B cell (primary cell): ENCODE data around the gene WDR36. TPM values are rescaled to one million over a fixed set of nuclear protein-coding genes. Genes with fewer than 3 reads are reported as not detected.

Source experiments
- ATAC-seq: fragments of 200-7000 bp; cut with Tn5 transposase; one replicate; pipeline ENCODE4 v1.10.0; 2021; ENCODE audit warnings: low read depth, mild to moderate bottlenecking, moderate number of reproducible peaks, moderate library complexity
- CTCF ChIA-PET: fragments of 350-600 bp; sonication (Branson Sonifier 250); formaldehyde crosslinking; loops from one replicate; lab custom pipeline; 2021; ENCODE audit warnings: antibody characterized with exemption, inconsistent platforms; lab: Charles Lee
- POLR2A ChIA-PET: fragments of 350-600 bp; sonication (Branson Sonifier 250); formaldehyde crosslinking; loops from one replicate; lab custom pipeline; 2021; ENCODE audit warnings: antibody characterized with exemption; lab: Charles Lee
- DNase-seq: peaks from one replicate; pipeline ENCODE4 v3.0.0; 2013
- H2AFZ ChIP-seq: 2 replicates; pipeline ENCODE4 v1.6.1; 2012; ENCODE audit warnings: mild to moderate bottlenecking, low read depth, low read length; ENCODE audit not compliant: insufficient read depth, poor library complexity, severe bottlenecking
- H3K27ac ChIP-seq, 2 donors: 1 replicate in 1 of 2; 2 replicates in 1 of 2; pipeline ENCODE4 v1.5.1; 2012 to 2013; ENCODE audit warnings: low read length in 2 of 2, mild to moderate bottlenecking in 2 of 2, moderate library complexity in 1 of 2
- H3K27me3 ChIP-seq, 4 experiments: fragments of 200-600 bp in 1 of 4; sonication (generic) in 1 of 4; replicated peaks in 1 of 4; 1 replicate in 2 of 4; 2 replicates in 2 of 4; pipeline versions ENCODE4 v1.6.1 to v1.7.0; 2013 to 2016; ENCODE audit warnings: low read length in 3 of 4, mild to moderate bottlenecking in 2 of 4, mixed read lengths in 1 of 4, moderate library complexity in 1 of 4; ENCODE audit not compliant: insufficient read depth in 4 of 4, control insufficient read depth in 3 of 4; ENCODE audit errors: control extremely low read depth in 1 of 4
- H3K36me3 ChIP-seq, 2 experiments: replicated peaks in 1 of 2; 1 replicate in 1 of 2; 2 replicates in 1 of 2; pipeline versions ENCODE4 v1.6.1 to v1.7.1; 2013; ENCODE audit warnings: low read length in 1 of 2; ENCODE audit not compliant: insufficient read depth in 2 of 2, control insufficient read depth in 1 of 2; ENCODE audit errors: control extremely low read depth in 1 of 2, extremely low read depth in 1 of 2
- H3K4me1 ChIP-seq, 2 donors: fragments of 200-600 bp in 1 of 2; sonication (generic) in 1 of 2; 1 replicate in 1 of 2; 2 replicates in 1 of 2; pipeline versions ENCODE4 v1.5.1 to v1.6.1; 2013 to 2017; ENCODE audit warnings: low read length in 2 of 2; ENCODE audit not compliant: control insufficient read depth in 2 of 2, insufficient read depth in 2 of 2
- H3K4me2 ChIP-seq: replicated peaks from 2 replicates; pipeline ENCODE3; 2012; ENCODE audit warnings: mild to moderate bottlenecking, low read depth, low read length; ENCODE audit not compliant: poor library complexity, severe bottlenecking
- H3K4me3 ChIP-seq, 5 experiments: fragments of 200-600 bp in 1 of 5; sonication (generic) in 1 of 5; 1 replicate in 3 of 5; 2 replicates in 2 of 5; pipeline versions ENCODE4 v1.5.1 to v1.7.0; 2011 to 2016; ENCODE audit warnings: low read length in 4 of 5, mild to moderate bottlenecking in 4 of 5, low read depth in 2 of 5, control low read depth in 1 of 5, moderate library complexity in 1 of 5; ENCODE audit not compliant: insufficient read depth in 1 of 5; ENCODE audit errors: control extremely low read depth in 1 of 5, extremely low read depth in 1 of 5
- H3K79me2 ChIP-seq: fragments of 200-600 bp; sonication (generic); one replicate; pipeline ENCODE4 v1.6.0; 2016; ENCODE audit warnings: low read length; ENCODE audit not compliant: control insufficient read depth, insufficient read depth
- H3K9ac ChIP-seq: fragments of 200-600 bp; sonication (generic); 2 replicates; pipeline ENCODE4 v1.6.1; 2017; ENCODE audit warnings: mild to moderate bottlenecking, low read length, moderate library complexity
- H3K9me3 ChIP-seq, 3 donors: one replicate each; pipeline versions ENCODE4 v1.6.1 to v1.7.1; 2013; ENCODE audit warnings: low read length in 2 of 3; ENCODE audit not compliant: control insufficient read depth in 2 of 3, insufficient read depth in 1 of 3; ENCODE audit errors: control extremely low read depth in 1 of 3
- H4K20me1 ChIP-seq: 2 replicates; pipeline ENCODE4 v1.6.0; 2012; ENCODE audit warnings: mild to moderate bottlenecking, low read length; ENCODE audit not compliant: insufficient read depth, control insufficient read depth, poor library complexity, severe bottlenecking
- H3K27ac Mint-ChIP-seq: one replicate; pipeline ENCODE4 v1.8.0; 2021; ENCODE audit warnings: mixed read lengths
- H3K27me3 Mint-ChIP-seq: one replicate; pipeline ENCODE4 v1.8.0; 2021; ENCODE audit warnings: mixed read lengths
- H3K4me1 Mint-ChIP-seq: one replicate; pipeline ENCODE4 v1.8.0; 2021; ENCODE audit warnings: mixed read lengths
- H3K4me3 Mint-ChIP-seq: one replicate; pipeline ENCODE4 v1.8.0; 2021; ENCODE audit warnings: mixed read lengths
- H3K9me3 Mint-ChIP-seq: one replicate; pipeline ENCODE4 v1.8.0; 2022; ENCODE audit warnings: mixed read lengths; ENCODE audit not compliant: insufficient read depth
- CTCF ChIP-seq: fragments of 200-600 bp; IDR thresholded peaks from one replicate; pipeline ENCODE4 v1.8.0; 2022; ENCODE audit warnings: antibody characterized with exemption, mild to moderate bottlenecking
- EZH2 ChIP-seq: IDR thresholded peaks from 2 replicates; pipeline ENCODE4 v1.6.1; 2012; ENCODE audit warnings: borderline replicate concordance, low read depth, mild to moderate bottlenecking, moderate library complexity, low read length; ENCODE audit not compliant: insufficient read depth, poor library complexity, severe bottlenecking
- WGBS: methylation state at CpG from one replicate; pipeline ENCODE4 v1.1.5; 2013; ENCODE audit warnings: missing lambda C conversion rate; ENCODE audit not compliant: insufficient coverage; 5-methylcytosine and 5-hydroxymethylcytosine counted together
- intact Hi-C: fragments of 100-400 bp; cut with micrococcal nuclease; formaldehyde crosslinking; loops from one replicate; pipeline ENCODE4 v1.10.0; 2022
- polyA plus RNA-seq: library from polyadenylated mRNA; depleted of rRNA; stranded (reverse); fragments of >200 nt; gene quantifications from 2 replicates; pipeline ENCODE4 v1.2.3, GENCODE V29; 2012
- total RNA-seq, 2 donors: library from RNA; stranded (reverse); fragments of 120-200 nt in 1 of 2; gene quantifications; 1 replicate in 1 of 2; 2 replicates in 1 of 2; pipeline versions ENCODE4 v1.2.3 to v1.2.4, GENCODE V29; 2013 to 2022

The WDR36 gene
- total and polyA plus RNA-seq, 2 donors (not counting 1 experiment from before 2014, with no cell fraction given): 6.0 to 35.2 TPM

- Histone ChIP-seq H4K20me1 (no peaks in the 10 kb centered on the region), H3K27me3 (no peaks in the 10 kb centered on the region), H3K79me2 (no peaks in the 10 kb centered on the region), H3K36me3 (peaks cover 30 to 84% of the 10 kb centered on the region in 2 experiments), H3K4me2 (no peak overlapping the region), H3K4me3 (no peak overlapping the region), H3K27ac (no peak overlapping the region), H3K9ac (no peak overlapping the region), H2AFZ (no peak overlapping the region), H3K9me3 (no peaks in the 10 kb centered on the region), H3K4me1 (no peaks in the 10 kb centered on the region)
- TF ChIP-seq CTCF (no peak), EZH2 (no peak)
- Mint-ChIP-seq H3K27me3 (no peaks in the 10 kb centered on the region), H3K9me3 (no peaks in the 10 kb centered on the region), H3K4me1 (no peaks in the 10 kb centered on the region), H3K4me3 (no peak overlapping the region), H3K27ac (no peak overlapping the region)
- CTCF ChIA-PET: interaction anchor here (1.1 to 1.2 kb wide), 2 partner anchors 9 to 12 kb away, joined by 3 read pairs; no protein-coding TSS in a partner anchor
- DNase-seq (no peak), ATAC-seq (no peak)
- no CpG with 5 or more reads among the region's 2 CpGs for WGBS
- POLR2A ChIA-PET: no interaction called here
- intact Hi-C loops: no loop called here
Observed at GRCh38 chr5:111106320-111106948, 14.3 kb downstream of the WDR36 start.

- no peak overlapping the region for H3K9ac ChIP-seq
Observed at GRCh38 chr5:111107371-111107770, 15.2 kb downstream of the WDR36 start.

More at GRCh38 chr5:111107371-111107770, 15.2 kb downstream of the WDR36 start:
- Histone ChIP-seq H3K79me2 (no peaks in the 10 kb centered on the region), H2AFZ (no peak overlapping the region), H3K4me1 (no peaks in the 10 kb centered on the region), H4K20me1 (no peaks in the 10 kb centered on the region), H3K9me3 (no peaks in the 10 kb centered on the region), H3K27me3 (no peaks in the 10 kb centered on the region), H3K27ac (no peak overlapping the region), H3K4me3 (no peak overlapping the region), H3K36me3 (peaks cover 27 to 83% of the 10 kb centered on the region in 2 experiments), H3K4me2 (no peak overlapping the region)
- DNase-seq (no peak), ATAC-seq (no peak)
- no peak for TF ChIP-seq EZH2
- no peaks in the 10 kb centered on the region for H3K4me1 Mint-ChIP-seq
- ChIA-PET CTCF (interaction anchor here (1.1 kb wide), 1 partner anchor 13 kb away, joined by 3 read pairs; no protein-coding TSS in a partner anchor), POLR2A (no interaction called here)
- intact Hi-C loops: no loop called here
- no peaks in the 10 kb centered on the region for H3K27me3 Mint-ChIP-seq
- no CpG with 5 or more reads among the region's 2 CpGs for WGBS
- H3K27ac Mint-ChIP-seq: no peak overlapping the region
- no peak overlapping the region for H3K4me3 Mint-ChIP-seq
- H3K9me3 Mint-ChIP-seq: no peaks in the 10 kb centered on the region
